Activated effector memory CD4-positive, alpha-beta T cell treated with anti-CD3 and anti-CD28 coated beads, Interleukin-2, amount 50 U/mL, for 16 hours (primary cell): ENCODE results near the gene GDI1.

Experiments used
- DNase-seq: peaks from one replicate; pipeline ENCODE4 v3.0.0-alpha.2; 2020

Gene GDI1

GRCh38 chrX:154439841-154440240, 2.9 kb downstream of the GDI1 start:
- DNase-seq, result no peak

GRCh38 chrX:154440623-154441357, 3.8 kb downstream of the GDI1 start:
- DNase-seq, result no peak

GRCh38 chrX:154441564-154441963, 4.6 kb downstream of the GDI1 start:
- DNase-seq, result no peak

GRCh38 chrX:154441984-154442707, 5.2 kb downstream of the GDI1 start:
- DNase-seq, result no peak

- DNase-seq, result no peak
Observed at GRCh38 chrX:154443479-154443910, 6.5 kb downstream of the GDI1 start.

GRCh38 chrX:154443992-154444754, 7.2 kb downstream of the GDI1 start, which contains the start of gene FAM50A:
FAM50A (plus strand) TSS chrX:154444141; CDS start chrX:154444236, 95 bp downstream.
- peak; percentile 90 for DNase-seq

GRCh38 chrX:154444755-154445246, 7.8 kb downstream of the GDI1 start:
- DNase-seq, result no peak

- DNase-seq, result no peak
Observed at GRCh38 chrX:154445776-154446175, 8.8 kb downstream of the GDI1 start.

- no peak for DNase-seq
Observed at GRCh38 chrX:154446430-154446829, 9.5 kb downstream of the GDI1 start.

- DNase-seq, result no peak
Observed at GRCh38 chrX:154448484-154448883, 11.5 kb downstream of the GDI1 start.

- DNase-seq, result no peak
Observed at GRCh38 chrX:154449618-154450017, 12.7 kb downstream of the GDI1 start.

- no peak for DNase-seq
Observed at GRCh38 chrX:154450312-154450711, 13.4 kb downstream of the GDI1 start.

- no peak for DNase-seq
Observed at GRCh38 chrX:154452823-154453222, 15.9 kb downstream of the GDI1 start.

GRCh38 chrX:154457491-154458115, 20.6 kb downstream of the GDI1 start:
- DNase-seq, result peak; percentile 85

- peak; percentile 88 for DNase-seq
Observed at GRCh38 chrX:154458116-154458953, 21.4 kb downstream of the GDI1 start, which contains the start of gene PLXNA3. PLXNA3 (plus strand) TSS chrX:154458281; CDS start chrX:154460184, 1,903 bp downstream.

- no peak for DNase-seq
Observed at GRCh38 chrX:154458954-154459778, 22.2 kb downstream of the GDI1 start.

GRCh38 chrX:154459832-154460231, 22.9 kb downstream of the GDI1 start:
- no peak for DNase-seq

GRCh38 chrX:154460326-154460725, 23.4 kb downstream of the GDI1 start:
- no peak for DNase-seq

GRCh38 chrX:154462396-154462795, 25.4 kb downstream of the GDI1 start:
- no peak for DNase-seq

GRCh38 chrX:154463611-154464220, 26.8 kb downstream of the GDI1 start:
- DNase-seq, result no peak
